Testis (tissue), 3 donors: ENCODE data around the gene PDE10A. TPM values are rescaled to one million over a fixed set of nuclear protein-coding genes. Genes with fewer than 3 reads are reported as not detected.

ENCODE experiments used
- DNase-seq: peaks from one replicate; pipeline ENCODE4 v3.0.0-alpha.2; 2019
- H3K27ac ChIP-seq, 2 donors: fragments of 200-600 bp; sonication (generic); one replicate each; pipeline ENCODE4 v1.5.1; 2019
- H3K27me3 ChIP-seq: fragments of 200-600 bp; sonication (generic); one replicate; pipeline ENCODE4 v1.5.1; 2019
- H3K36me3 ChIP-seq: fragments of 200-600 bp; sonication (generic); one replicate; pipeline ENCODE4 v1.5.1; 2017; ENCODE audit warnings: low read depth; ENCODE audit errors: missing control alignments
- H3K4me1 ChIP-seq: fragments of 200-600 bp; sonication (generic); one replicate; pipeline ENCODE4 v1.5.1; 2019
- H3K4me3 ChIP-seq, 2 donors: fragments of 200-600 bp; sonication (generic); one replicate each; pipeline ENCODE4 v1.5.1; 2017 to 2019
- H3K9me3 ChIP-seq: fragments of 200-600 bp; sonication (generic); one replicate; pipeline ENCODE4 v1.5.1; 2017
- CTCF ChIP-seq, 3 experiments: fragments of 450-650 bp in 2 of 3; fragments of 200-600 bp in 1 of 3; sonication (generic) in 1 of 3; IDR thresholded peaks; one replicate each; pipeline ENCODE4 v1.5.1; 2016 to 2019; ENCODE audit warnings: antibody characterized with exemption in 3 of 3, mild to moderate bottlenecking in 2 of 3, moderate library complexity in 1 of 3
- POLR2A ChIP-seq: fragments of 450-650 bp; IDR thresholded peaks from one replicate; pipeline ENCODE4 v1.6.1; 2017; ENCODE audit warnings: antibody characterized with exemption, mild to moderate bottlenecking, moderate library complexity
- WGBS, 2 donors: methylation state at CpG; one replicate each; pipeline ENCODE4 v1.1.5; 2018; 5-methylcytosine and 5-hydroxymethylcytosine counted together
- intact Hi-C: fragments of 100-400 bp; cut with DNase I; formaldehyde crosslinking; loops from one replicate; pipeline ENCODE4 v1.15.1; 2023; ENCODE audit warnings: low total_unique reads
- polyA plus RNA-seq: library from polyadenylated mRNA; stranded (reverse); fragments of 350-450 nt; fragmentation: Illumina TruSeq; extraction: RNeasy Lipid Tissue Mini Kit (QIAGEN cat#74804); gene quantifications from one replicate; pipeline ENCODE4 v1.2.3, GENCODE V29; 2014; ENCODE audit warnings: low read depth, low replicate concordance; ENCODE audit not compliant: insufficient read depth
- total RNA-seq, 2 donors: library from RNA; depleted of rRNA; stranded (reverse); fragments of >200 nt; gene quantifications; one replicate each; pipeline ENCODE4 v1.2.3, GENCODE V29; 2016

The PDE10A gene
- total and polyA plus RNA-seq, 3 donors from 2014 or later, result 15.5 to 22.0 (median 18.0) TPM

DNA sequence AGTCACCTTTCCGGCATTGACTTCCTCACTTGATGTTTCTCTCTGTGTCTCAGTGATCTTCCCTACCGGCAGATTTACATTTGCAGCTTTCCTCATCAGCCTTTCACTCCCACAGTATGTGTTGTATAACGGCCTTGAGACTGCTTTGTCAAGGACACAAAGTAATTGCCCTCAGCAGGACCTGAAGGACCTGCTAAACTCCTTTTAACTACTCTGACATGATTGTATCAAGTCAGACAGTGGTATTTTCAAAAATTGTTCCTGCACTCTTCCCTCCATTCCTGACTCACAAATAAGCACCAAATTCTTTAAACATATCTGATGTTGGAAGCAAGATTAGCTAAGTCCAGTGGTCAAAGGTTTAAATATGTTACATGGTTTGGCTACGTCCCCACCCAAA is 62.4 kb downstream of the PDE10A start:
- intact Hi-C loops, result no loop called here
- 43 to 53% methylated on average over 4 of the region's 4 CpGs for WGBS, 2 donors
- TF ChIP-seq POLR2A, result no peak
- TF ChIP-seq CTCF (IDR thresholded peaks at IDR 0.05), result no peak

GRCh38 chr6:165599596-165600487 is 63.2 kb downstream of the PDE10A start:
- 77 to 83% methylated on average over 15 to 21 of the region's 21 CpGs for WGBS, 2 donors
- Histone ChIP-seq H3K4me1 (no peaks in the 10 kb centered on the region), H3K27me3 (no peaks in the 10 kb centered on the region), H3K4me3 (no peak overlapping the region), H3K36me3 (no peaks in the 10 kb centered on the region), H3K27ac (no peak overlapping the region), H3K9me3 (no peaks in the 10 kb centered on the region)
- no peak for TF ChIP-seq POLR2A
- TF ChIP-seq CTCF (IDR thresholded peaks at IDR 0.05), result no peak
- no peak for DNase-seq
- intact Hi-C loops, result no loop called here

More for the DNA sequence above, 62.4 kb downstream of the PDE10A start:
- Histone ChIP-seq H3K4me3 (no peak overlapping the region), H3K36me3 (no peaks in the 10 kb centered on the region), H3K9me3 (no peaks in the 10 kb centered on the region), H3K27me3 (no peaks in the 10 kb centered on the region), H3K27ac (no peak overlapping the region), H3K4me1 (no peaks in the 10 kb centered on the region)
- no peak for DNase-seq

GRCh38 chr6:165599121-165599520 is 63.9 kb downstream of the PDE10A start:
- Histone ChIP-seq H3K27ac (no peak overlapping the region), H3K4me3 (no peak overlapping the region)

GRCh38 chr6:165597821-165598220 is 65.2 kb downstream of the PDE10A start:
- WGBS, 2 donors, result 90 to 97% methylated on average over 3 of the region's 3 CpGs
- H3K27ac ChIP-seq, result no peak overlapping the region
- no peaks in the 10 kb centered on the region for H3K9me3 ChIP-seq
- no peak for TF ChIP-seq CTCF (IDR thresholded peaks at IDR 0.05)
- no peak for TF ChIP-seq POLR2A
- no peaks in the 10 kb centered on the region for H3K36me3 ChIP-seq
- no peak overlapping the region for H3K4me3 ChIP-seq
- intact Hi-C loops, result no loop called here
- DNase-seq, result no peak
- H3K4me1 ChIP-seq, result no peaks in the 10 kb centered on the region
- H3K27me3 ChIP-seq, result no peaks in the 10 kb centered on the region

More at GRCh38 chr6:165599121-165599520, 63.9 kb downstream of the PDE10A start:
- intact Hi-C loops, result no loop called here
- no peaks in the 10 kb centered on the region for H3K9me3 ChIP-seq
- H3K36me3 ChIP-seq, result no peaks in the 10 kb centered on the region
- TF ChIP-seq CTCF (IDR thresholded peaks at IDR 0.05) (no peak), POLR2A (no peak)
- no peaks in the 10 kb centered on the region for H3K4me1 ChIP-seq
- no peak for DNase-seq
- 83 to 88% methylated on average over 3 of the region's 3 CpGs for WGBS, 2 donors
- H3K27me3 ChIP-seq, result no peaks in the 10 kb centered on the region
